Measurements from ENCODE around the gene GALNT7. TPM values are rescaled to one million over a fixed set of nuclear protein-coding genes. Genes with fewer than 3 reads are reported as not detected.

GALNT7 gene
- total RNA-seq, 4 donors from 2014 or later, result 8.7 to 22.4 (median 9.7) TPM

GRCh38 chr4:173345648-173346047 is 177.0 kb downstream of the GALNT7 start:
- H3K4me1 ChIP-seq, result no peaks in the 10 kb centered on the region
- peaks cover 0 to 5% (median 0%) of the 10 kb centered on the region in 3 donors for H3K36me3 ChIP-seq
- H3K27ac ChIP-seq, result no peak overlapping the region
- TF ChIP-seq CTCF (IDR thresholded peaks at IDR 0.05) (no peak), EP300 (IDR thresholded peaks at IDR 0.05) (no peak), POLR2A (IDR thresholded peaks at IDR 0.05) (no peak)
- no peaks in the 10 kb centered on the region for H3K9me3 ChIP-seq
- H3K4me3 ChIP-seq, result no peak overlapping the region
- no peaks in the 10 kb centered on the region for H3K27me3 ChIP-seq
- WGBS, 2 donors, result 47 to 51% methylated on average over 2 of the region's 2 CpGs
- DNase-seq (ENCODE audit: low spot score in 2 of 2), result no peak

GRCh38 chr4:173346074-173346473 is 177.5 kb downstream of the GALNT7 start:
- H3K36me3 ChIP-seq, result peaks cover 0 to 5% (median 0%) of the 10 kb centered on the region in 3 donors
- TF ChIP-seq CTCF (IDR thresholded peaks at IDR 0.05), result no peak
- no peak for TF ChIP-seq EP300 (IDR thresholded peaks at IDR 0.05)
- TF ChIP-seq POLR2A (IDR thresholded peaks at IDR 0.05), result no peak
- 56 to 62% methylated on average over 2 of the region's 2 CpGs for WGBS, 2 donors

GRCh38 chr4:173347467-173347866 is 178.9 kb downstream of the GALNT7 start:
- no peak for TF ChIP-seq EP300 (IDR thresholded peaks at IDR 0.05)
- TF ChIP-seq CTCF (IDR thresholded peaks at IDR 0.05), result no peak
- no peak for TF ChIP-seq POLR2A (IDR thresholded peaks at IDR 0.05)
- H3K36me3 ChIP-seq, result peaks cover 0 to 5% (median 0%) of the 10 kb centered on the region in 3 donors
- no peaks in the 10 kb centered on the region for H3K9me3 ChIP-seq
- H3K27me3 ChIP-seq, result no peaks in the 10 kb centered on the region
- H3K27ac ChIP-seq, result no peak overlapping the region
- H3K4me1 ChIP-seq, result no peaks in the 10 kb centered on the region
- DNase-seq (ENCODE audit: low spot score in 2 of 2), result no peak
- H3K4me3 ChIP-seq, result no peak overlapping the region
- WGBS, 2 donors, result 100% methylated on average over 1 of the region's 1 CpG

More at GRCh38 chr4:173346074-173346473, 177.5 kb downstream of the GALNT7 start:
- no peaks in the 10 kb centered on the region for H3K27me3 ChIP-seq
- no peaks in the 10 kb centered on the region for H3K9me3 ChIP-seq
- H3K4me1 ChIP-seq, result no peaks in the 10 kb centered on the region
- DNase-seq (ENCODE audit: low spot score in 2 of 2), result no peak
- no peak overlapping the region for H3K4me3 ChIP-seq
- H3K27ac ChIP-seq, result no peak overlapping the region

- Histone ChIP-seq H3K27me3 (no peaks in the 10 kb centered on the region), H3K4me1 (no peaks in the 10 kb centered on the region), H3K9me3 (no peaks in the 10 kb centered on the region), H3K27ac (no peak overlapping the region), H3K36me3 (no peaks in the 10 kb centered on the region), H3K4me3 (no peak overlapping the region)
- WGBS, 2 donors, result 66 to 71% methylated on average over 2 of the region's 2 CpGs
- DNase-seq (ENCODE audit: low spot score in 2 of 2), result no peak
- no peak for TF ChIP-seq EP300 (IDR thresholded peaks at IDR 0.05)
- no peak for TF ChIP-seq POLR2A (IDR thresholded peaks at IDR 0.05)
- TF ChIP-seq CTCF (IDR thresholded peaks at IDR 0.05), result no peak
Observed at GRCh38 chr4:173357939-173358338, 189.3 kb downstream of the GALNT7 start.

- no peak overlapping the region for H3K27ac ChIP-seq
- WGBS, 2 donors, result 57 to 60% methylated on average over 5 of the region's 5 CpGs
- no peaks in the 10 kb centered on the region for H3K27me3 ChIP-seq
- no peak for DNase-seq (ENCODE audit: low spot score in 2 of 2)
- no peak overlapping the region for H3K4me3 ChIP-seq
- no peaks in the 10 kb centered on the region for H3K36me3 ChIP-seq
- no peak for TF ChIP-seq EP300 (IDR thresholded peaks at IDR 0.05)
- TF ChIP-seq CTCF (IDR thresholded peaks at IDR 0.05), result peak in 2 of 5 experiments; percentile 10 to 12
- peaks cover 0 to 5% (median 0%) of the 10 kb centered on the region in 4 donors for H3K4me1 ChIP-seq
- no peaks in the 10 kb centered on the region for H3K9me3 ChIP-seq
Observed at GRCh38 chr4:173360587-173361221, 192.1 kb downstream of the GALNT7 start.

All from tibial nerve (tissue), 4 donors.